Neural progenitor cell (in vitro differentiated cells): ENCODE data around the gene CD99.

Source experiments
- EZH2 ChIP-seq: fragments of 200-600 bp; sonication (generic); IDR thresholded peaks from 2 replicates; pipeline ENCODE4 v1.6.1; 2017; ENCODE audit warnings: antibody characterized with exemption, mild to moderate bottlenecking, moderate library complexity
- EZH2phosphoT487 ChIP-seq: fragments of 200-600 bp; sonication (generic); IDR thresholded peaks from 2 replicates; pipeline ENCODE4 v1.6.1; 2017; ENCODE audit warnings: antibody characterized with exemption
- TF ChIP-seq, protein P1 (sequence below): fragments of 200-600 bp; sonication (generic); IDR thresholded peaks from 2 replicates; pipeline ENCODE4 v1.5.1; 2017; ENCODE audit warnings: antibody characterized with exemption, mild to moderate bottlenecking

- TF ChIP-seq, protein P1, sequence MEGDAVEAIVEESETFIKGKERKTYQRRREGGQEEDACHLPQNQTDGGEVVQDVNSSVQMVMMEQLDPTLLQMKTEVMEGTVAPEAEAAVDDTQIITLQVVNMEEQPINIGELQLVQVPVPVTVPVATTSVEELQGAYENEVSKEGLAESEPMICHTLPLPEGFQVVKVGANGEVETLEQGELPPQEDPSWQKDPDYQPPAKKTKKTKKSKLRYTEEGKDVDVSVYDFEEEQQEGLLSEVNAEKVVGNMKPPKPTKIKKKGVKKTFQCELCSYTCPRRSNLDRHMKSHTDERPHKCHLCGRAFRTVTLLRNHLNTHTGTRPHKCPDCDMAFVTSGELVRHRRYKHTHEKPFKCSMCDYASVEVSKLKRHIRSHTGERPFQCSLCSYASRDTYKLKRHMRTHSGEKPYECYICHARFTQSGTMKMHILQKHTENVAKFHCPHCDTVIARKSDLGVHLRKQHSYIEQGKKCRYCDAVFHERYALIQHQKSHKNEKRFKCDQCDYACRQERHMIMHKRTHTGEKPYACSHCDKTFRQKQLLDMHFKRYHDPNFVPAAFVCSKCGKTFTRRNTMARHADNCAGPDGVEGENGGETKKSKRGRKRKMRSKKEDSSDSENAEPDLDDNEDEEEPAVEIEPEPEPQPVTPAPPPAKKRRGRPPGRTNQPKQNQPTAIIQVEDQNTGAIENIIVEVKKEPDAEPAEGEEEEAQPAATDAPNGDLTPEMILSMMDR: no peak
- TF ChIP-seq EZH2: no peak
- no peak for TF ChIP-seq EZH2phosphoT487
Observed at GRCh38 chrX:2723286-2723879, 32.3 kb downstream of the CD99 start.
